Renal pelvis (tissue), 4 donors: ENCODE data around the gene KLHL35. TPM values are rescaled to one million over a fixed set of nuclear protein-coding genes. Genes with fewer than 3 reads are reported as not detected.
A peak's percentile ranks its signal among the peaks of the same experiment; 100 is the strongest.

Experiments
- DNase-seq: peaks from one replicate; pipeline ENCODE4 v3.0.0-alpha.2; 2013
- polyA plus RNA-seq, 3 donors: library from polyadenylated mRNA; unstranded; fragments of 120-200 nt; gene quantifications; one replicate each; pipeline ENCODE4 v1.2.1, GENCODE V29; 2013; ENCODE audit not compliant: insufficient read length in 3 of 3

Gene KLHL35
- polyA plus RNA-seq, 3 donors, result 0.73 to 1.1 (median 1.1) TPM

DNA sequence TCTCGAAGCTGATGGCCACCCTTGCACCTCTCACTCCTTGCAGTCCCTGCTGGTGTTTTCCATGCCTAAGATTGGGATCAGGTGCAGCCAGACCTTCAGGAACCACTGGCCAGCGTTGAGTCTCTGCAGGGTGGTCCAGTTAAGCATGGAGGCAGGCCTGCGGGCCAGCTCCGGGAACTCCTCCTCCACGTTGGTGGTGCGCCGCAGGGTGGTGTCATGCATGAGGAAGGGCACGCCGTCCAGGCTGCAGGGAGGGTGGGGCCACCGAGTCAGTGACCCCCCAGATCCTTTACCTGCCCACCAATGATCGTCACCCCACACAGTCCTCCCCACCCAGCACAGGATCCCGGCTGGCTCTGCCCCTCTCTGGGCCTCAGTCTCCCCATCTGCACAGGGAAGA, 10.0 kb upstream of the KLHL35 start:
- DNase-seq, result no peak

DNA sequence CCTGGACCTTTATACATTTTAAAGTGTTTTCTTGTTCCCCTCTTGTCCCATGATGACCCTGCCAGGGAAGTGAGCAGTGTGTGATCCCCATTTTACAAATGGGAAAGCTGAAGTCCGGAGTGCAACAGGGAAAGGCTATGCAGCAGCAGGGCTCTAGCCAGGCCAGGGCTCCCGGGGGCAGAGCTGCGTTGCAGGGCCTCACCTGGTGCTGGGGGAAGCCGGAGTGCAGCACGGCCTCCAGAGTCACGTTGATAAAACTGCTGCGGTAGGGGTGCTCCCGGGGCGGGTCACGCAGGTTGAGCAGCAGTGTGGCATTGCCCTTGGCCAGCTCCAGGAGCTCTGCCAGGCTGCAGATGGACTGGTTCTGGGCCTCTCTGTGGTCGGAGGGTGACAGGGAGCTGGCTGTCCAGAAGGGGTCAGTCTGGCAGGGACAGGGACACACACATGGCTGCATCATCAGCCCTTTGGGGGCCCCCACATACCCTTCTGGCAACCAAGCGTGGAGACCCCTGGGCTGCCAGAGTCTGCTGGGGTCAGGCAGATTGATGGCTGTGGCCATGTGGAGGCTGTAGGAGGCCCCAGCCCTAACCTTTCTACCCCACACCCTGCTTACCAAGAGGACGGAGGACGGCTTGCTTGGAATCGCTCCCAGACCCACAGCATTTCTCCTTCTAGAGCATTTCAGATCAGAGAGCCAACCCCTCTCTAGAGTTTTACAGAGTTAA, 9.3 kb upstream of the KLHL35 start:
- no peak for DNase-seq

DNA sequence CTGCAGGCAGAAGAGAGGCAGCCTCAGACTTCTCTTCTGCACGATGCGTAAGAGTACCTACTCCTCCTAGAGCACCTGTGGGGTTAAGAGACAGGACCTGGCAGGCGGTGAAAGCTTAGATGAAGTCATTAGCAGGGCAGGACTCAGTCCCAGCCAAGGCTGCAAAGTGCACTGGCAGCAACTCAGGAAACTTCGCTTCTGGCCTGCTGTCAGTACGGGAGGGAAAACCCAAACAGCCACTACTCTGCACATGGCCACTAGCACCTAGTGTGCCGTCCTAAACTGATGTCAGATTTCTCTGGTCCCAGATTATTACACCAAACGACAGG, 8.8 kb upstream of the KLHL35 start:
- DNase-seq, result no peak

DNA sequence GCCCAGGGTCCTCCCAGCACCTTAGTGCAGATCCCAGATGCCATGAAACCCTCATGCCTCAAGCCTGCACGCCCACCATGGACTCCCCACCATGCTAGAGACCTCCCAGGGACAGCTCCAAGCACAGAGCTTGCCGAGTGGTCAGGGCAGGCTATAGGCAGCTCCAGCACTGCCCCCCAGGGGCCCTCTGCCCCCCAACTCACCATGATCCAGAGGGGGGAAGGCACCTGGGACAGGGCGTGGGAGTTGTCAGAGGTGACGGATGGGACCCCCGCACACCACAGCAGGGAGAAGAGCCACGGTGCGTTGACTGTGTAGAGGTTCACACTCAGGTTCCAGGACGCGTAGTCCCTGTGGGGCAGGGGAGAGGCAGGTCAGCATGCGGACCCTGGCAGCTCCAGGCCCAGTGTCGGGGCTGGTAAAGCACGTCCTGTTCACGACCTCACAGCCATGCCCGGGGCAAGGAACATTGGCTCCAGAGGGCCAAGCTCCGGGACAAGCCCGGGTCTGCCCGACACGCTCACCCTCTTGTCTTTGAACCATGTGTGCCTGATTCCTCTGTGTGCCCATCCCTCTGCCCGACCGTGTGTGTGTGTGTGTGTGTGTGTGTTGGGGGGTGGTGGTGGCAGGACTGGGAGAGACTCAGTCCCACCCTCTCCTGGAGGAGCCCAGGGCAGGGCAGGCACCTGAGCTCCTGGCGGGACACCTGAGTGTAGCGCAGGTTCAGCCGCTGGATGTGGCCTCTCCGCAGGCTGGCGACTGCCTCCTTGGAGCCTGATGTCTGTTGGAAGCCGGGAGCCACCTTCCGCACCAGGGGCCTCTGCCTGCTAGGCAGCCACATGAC, 8.2 kb upstream of the KLHL35 start:
- DNase-seq, result no peak

DNA sequence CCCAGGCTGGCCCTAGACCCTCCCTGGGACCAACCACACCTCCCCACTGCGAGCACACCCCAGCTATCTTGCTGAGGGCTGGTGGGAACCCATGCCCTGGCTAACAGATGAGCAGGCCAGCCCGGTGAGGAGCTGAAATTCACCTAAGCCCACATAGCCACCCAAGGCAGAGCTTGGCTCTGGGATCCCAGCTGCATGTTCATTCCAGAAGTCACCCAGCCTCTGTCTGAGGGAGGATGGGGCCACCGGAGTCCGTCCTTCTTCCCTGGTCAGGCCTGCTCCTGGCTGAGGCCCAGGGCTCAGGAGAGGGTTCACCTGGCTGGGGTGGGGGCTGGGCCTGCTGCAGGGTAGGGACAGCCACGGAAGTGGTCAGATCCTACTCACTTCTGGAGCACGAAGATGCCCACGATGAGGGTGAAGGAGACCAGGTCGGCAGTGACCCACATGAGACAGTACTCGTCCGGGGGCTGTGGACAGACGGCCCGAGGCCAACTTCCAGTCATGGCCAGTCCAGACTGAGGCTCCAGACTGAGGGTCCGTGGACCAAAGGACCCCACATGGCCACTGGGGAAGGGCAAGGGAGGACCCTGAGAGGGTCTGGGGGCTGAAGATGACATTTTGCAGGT, 6.6 kb upstream of the KLHL35 start:
- no peak for DNase-seq

DNA sequence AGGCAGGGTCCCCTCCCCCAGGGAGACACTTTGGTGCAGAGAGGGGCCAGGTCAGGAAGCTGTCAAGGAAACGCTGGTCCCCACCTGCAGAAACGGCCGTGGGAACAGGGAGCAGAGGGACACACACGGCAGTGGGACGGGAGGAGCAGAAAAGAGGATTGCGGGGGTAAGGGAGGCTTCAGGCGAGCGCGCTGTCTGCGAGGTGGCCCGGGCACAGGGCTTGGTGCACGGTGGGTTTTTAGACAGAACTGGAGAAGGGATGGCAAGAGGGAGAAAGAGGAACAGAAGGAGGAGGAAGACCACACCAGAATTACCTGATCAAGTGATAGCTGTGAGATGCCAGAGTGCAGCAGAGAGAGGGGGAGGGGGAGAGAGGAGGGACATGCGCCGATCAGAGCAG, 6.0 kb upstream of the KLHL35 start:
- DNase-seq, result no peak

DNA sequence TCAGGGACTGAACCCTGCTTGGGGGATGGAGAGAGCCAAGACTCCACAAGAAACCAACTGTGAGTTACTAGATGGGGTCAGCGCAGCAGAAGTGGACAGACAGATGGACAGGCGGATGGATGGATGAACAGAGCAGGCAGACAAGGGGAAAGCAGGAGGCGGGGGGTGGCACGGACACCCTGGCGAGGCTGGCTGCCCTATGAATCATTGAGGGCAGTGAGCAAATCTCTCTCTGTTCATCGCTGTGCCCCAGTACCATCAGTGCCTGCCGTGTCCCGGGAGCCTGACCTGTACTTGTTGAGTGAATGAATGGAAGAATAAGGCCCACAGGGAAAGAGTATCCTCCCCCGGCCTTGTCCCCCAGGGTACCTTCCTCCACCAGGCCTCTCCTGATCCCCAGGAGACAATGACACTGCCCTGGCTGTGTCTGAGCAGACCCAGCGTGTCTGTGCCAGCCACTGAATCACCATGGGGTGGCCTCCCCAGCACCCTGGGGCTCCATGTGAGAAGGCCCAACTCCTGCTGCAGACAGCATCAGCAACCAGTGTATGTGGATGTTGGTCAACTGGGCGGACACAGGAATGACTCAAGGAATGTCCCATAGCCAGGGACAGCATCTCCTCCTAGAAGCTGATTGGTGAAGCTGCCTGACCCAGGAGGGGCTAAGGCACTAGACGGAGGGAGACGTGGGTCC, 5.1 kb upstream of the KLHL35 start:
- DNase-seq, result no peak

DNA sequence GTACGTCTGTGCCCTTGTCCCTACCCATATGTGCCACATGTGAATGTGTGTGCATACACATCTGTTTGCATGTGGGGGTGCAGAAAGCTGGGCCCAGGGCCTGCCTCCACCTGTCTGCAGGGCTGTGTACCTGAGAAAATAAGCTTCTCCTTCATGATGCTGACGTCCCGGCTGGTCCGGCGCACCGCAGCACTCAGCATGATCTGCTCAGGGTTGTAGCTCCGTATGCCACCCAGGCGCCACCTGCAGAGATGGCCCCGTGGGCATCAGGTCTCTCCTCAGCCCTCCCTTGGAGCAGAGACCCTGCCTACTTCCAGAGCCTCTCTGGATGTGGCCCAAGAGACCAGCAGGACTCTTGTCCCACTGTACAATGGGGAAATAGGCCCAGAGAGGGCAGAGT, 3.8 kb upstream of the KLHL35 start:
- no peak for DNase-seq

DNA sequence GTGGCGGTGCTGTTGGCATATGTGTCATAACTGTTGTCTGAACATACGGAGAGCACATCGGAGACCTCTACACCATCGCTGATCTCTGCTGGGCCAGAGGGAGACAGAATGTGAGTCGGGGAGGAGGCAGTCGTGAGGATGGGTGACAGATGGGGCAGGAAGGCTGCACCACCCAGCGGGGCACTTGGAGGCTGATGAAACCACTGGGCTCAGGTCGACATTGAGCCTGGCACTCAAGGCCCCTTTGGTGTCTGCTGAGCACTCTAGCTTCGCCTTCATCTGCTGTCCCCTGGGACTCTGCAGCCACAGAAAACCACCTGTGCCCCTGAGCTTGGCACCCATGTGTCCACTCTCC, 2.5 kb upstream of the KLHL35 start:
- DNase-seq, result no peak

DNA sequence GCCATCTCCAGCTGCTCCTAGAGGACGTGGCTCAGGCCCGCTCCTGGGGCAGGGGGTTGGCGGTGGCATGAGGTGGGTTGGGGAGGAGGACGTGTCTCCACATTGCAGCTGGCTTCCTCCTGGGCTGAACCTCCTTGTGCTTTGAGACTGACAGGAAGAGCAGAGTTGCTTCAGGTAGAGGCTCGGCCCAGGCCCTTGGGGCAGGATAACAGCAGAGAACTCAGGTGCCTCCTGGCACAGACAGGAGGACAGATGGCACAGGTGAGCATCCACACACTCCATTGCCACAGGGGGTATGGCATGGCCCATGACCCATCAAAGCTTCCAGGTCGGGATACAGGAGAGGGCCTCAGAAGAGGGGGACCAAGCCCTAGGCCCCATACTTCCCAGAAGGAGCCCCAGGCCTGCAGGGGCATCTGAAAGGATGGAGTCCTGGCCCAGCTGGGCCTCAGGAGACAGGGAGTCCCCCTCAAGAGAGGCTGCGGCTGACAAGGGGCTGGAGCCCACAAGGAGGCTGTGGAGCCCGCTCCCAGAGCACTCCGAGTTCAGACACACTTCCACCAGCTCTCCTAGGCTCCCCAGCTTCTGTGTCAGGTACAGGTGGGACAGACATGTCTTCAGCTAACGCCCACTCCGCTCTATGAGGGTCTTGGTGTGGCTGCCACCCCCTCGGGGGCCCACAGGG, 2.0 kb upstream of the KLHL35 start:
- no peak for DNase-seq

DNA sequence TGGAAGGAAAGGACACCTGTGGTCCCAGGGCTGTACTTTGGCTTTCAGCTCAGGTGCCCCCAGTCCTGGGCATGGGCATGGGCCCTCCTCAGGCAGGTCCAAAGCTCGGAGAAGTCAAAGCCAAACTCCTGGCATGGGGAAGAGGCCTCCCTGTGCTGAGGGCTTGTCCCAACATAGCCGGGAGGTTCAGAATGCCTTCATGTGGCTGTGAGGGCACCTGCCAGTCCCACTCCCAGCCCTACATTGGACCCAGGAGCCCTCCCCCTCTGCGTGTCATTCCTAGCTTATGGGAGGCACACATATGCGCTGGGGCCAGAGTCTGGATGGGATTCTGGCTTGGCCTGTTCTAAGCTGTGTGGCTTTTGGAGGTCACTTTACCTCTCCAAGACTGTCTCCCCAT, 1.0 kb upstream of the KLHL35 start:
- no peak for DNase-seq

DNA sequence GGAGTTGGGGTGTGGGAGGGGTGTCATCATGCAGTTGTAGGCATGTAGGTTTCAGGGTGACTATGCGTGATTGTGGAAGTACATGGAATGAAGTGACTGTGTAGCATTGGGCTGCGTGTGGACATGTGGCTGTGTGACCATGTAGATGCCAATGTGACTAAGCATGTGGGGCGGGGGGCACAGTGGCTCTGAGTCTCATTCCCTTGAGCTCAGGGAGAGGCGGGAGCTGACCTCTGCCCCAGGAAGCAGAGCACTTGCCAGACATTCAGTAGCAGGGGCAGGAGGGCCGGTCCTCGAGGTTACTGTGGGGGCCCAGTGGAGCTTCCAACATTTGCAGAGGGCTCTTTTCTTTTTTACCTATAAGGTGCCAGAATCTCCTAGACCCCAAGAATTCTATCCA, 440 bp upstream of the KLHL35 start:
- DNase-seq, result no peak

DNA sequence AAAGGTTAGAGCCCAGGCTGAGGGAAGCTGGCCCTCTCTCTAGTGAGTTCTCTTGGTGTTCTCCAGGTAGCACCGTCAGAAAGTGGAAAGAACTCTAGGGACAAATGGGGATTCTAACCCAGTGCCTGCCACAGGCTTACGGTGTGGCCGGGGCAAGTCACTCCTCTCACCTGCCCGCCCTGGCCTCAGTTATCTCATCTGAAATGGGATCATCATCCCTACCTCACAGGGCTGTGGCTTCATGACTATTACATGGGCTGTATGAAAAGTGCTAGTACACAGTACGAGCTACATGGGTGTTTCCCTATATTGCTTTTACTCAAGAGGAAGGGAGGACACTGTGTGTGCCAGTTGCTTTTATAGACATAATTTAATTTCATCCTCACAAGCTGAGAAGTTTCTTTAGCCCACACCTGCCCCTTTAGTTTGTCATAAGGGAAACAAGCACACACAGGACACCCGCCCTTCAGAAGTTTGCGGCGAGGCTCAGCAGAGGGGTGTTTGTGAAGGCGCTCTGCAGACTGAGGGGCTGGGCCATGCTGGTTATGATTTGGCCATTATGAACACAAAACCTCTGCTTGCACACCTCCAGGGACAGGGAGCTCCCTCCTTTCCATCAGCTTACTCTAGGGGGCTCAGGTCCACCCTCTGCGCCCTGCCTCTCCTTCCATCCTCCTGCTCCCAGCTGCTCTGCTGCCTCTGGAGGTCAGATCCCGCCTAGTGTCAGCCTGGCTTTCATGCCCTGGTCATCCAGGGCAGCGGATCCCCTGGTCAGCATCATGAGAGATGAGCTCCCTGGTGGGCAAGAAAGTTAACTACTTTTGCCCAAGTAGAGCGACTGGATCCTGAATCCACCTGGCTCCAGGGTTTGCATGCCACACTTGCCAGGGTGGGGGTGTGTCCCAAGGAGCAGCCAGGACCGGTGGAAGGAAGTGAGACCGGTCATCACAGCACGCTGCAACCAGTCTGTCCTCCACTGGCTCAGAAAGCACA, 1.2 kb downstream of the KLHL35 start:
- DNase-seq, result no peak

DNA sequence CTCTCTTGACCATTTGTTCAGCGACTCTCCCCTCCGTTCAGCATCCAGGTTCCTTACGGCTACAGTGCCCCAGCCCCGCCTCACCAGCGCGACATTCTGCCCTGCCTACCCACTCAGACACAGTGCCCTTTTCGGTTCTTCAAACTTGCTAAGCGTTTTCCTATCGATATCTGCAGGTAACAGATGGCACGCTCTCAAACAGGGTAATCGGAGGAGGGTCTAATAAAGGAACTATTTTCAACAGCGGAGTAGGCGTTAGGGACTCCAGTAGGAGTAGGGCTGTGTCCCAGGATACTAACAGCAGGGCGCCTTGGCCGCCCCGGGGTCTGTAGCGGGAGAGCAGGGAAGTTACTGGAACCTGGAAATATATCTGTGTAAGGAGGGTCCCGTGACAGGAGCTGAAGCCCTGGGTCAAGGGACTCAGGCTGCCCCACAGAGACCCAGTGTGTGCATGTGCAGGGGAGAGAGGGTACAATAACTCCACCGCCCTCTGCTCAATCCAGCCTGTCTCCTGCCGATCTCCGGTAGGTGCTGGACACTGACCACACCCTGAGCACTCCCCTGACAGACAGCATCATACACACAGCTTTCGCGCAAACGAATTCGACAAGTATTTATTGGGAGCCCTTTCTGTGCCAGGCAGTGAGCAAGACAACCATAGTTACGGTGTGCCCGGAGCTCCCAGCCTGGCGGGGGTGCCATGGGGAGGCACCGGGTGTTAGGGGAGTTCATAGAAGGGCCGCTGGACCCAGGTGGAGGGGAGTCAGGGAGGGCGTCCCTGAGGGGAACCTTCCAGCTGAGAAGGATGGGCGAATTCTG, 2.1 kb downstream of the KLHL35 start:
- no peak for DNase-seq

DNA sequence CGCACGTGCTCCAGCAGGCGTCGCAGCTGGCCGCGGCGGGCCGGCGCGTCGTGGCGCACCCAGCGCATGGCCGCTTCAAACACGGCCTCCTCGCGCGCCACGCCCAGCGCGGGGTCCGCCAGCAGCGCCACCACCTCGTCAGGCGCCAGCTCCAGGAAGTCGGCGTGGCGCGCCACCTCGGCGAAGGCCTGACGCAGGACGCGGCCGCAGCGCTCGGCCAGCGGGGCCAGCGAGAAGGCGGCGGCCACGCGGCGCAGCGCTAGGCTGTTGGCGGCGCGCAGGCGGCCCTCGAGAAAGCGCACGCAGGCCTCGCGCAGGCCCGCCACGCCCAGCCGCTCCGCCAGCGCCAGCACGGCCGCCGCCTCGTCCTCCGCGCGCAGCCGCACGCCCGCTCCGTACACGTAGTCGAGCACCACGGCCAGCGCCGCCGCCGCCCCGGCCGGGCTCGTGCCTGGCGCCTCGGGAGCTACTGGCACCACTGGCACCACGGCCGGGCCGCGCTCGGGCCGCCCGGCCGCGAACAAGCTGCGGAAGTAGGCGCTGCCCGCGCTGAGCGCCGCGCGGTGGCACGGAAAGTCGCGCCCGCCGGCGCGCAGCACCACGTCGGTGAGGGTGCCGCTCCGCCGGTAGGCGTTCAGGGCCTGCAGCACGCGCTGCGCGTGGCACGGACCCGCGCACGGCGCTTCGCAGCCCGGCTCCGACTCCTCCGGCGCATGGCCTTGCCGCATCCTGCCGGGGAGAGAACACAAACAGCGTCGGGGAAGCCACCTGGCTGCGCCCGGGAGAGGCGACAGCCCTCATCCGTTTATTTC, 2.9 kb downstream of the KLHL35 start:
- DNase-seq, result peak; percentile 46

DNA sequence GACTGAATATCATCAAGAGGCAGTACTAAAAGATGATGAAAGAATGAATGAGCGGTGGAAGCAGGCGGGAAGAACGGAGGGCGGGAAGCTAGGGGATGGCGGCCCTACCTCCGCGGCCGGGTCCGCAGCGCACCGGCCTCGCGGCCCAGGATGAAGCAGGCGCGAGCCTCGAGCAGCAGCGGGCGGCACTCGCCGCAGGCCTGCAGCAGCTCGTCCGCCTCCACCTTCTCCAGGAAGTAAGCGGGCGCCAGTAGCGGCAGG, 3.4 kb downstream of the KLHL35 start:
- no peak for DNase-seq

DNA sequence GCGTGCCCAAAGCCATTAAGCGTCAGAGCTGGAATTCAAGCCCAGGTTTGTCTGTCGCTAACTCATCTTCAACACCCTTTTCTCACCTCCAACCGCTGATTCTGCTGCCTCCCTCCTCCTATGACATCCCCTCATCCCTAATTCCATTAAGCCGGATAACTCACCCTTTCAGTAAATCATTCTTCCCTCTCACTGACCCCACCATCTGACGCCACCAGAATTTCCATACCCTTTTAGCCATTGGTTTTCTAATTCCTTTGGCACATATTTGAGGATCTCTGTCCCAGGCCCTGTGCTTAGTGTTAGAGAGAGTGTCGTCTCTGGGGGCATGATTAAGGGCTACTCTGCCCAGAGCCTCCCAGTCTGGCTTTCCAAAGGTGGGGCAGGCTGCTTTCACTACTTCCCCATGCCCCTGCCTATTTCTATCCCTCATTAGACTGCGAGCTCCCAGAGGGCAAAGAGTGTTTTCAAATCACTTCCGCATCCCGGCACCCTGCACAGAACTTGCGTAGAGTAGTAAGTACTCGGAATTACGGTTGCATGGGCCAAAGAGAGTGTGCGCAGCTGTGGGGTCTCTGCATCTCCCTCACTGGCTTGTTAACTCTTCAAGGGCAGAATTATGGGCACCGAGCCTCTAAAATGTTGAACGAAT, 3.9 kb downstream of the KLHL35 start:
- DNase-seq, result no peak

DNA sequence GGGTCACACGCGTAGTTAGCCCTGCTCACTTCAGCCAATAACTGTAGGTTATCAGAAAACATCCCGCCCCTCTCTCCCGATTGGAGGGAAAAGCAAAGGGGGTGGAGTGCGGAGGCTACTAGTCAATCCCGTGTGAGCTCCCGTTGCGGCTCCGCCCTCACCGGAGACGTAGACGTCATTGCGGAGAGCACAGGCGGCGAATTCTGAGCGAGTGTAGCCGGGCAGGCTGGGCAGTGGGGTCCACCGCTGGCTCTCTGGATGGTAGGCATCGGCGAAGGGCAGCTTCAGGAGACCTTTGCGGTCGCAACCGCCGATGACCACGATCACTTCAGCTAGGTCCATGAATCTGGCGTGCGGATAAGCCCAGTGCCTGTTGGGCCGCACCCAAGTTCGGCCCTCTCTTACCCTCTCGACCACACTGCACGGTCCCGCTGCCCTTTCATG, 4.7 kb downstream of the KLHL35 start:
- DNase-seq, result peak; percentile 91

DNA sequence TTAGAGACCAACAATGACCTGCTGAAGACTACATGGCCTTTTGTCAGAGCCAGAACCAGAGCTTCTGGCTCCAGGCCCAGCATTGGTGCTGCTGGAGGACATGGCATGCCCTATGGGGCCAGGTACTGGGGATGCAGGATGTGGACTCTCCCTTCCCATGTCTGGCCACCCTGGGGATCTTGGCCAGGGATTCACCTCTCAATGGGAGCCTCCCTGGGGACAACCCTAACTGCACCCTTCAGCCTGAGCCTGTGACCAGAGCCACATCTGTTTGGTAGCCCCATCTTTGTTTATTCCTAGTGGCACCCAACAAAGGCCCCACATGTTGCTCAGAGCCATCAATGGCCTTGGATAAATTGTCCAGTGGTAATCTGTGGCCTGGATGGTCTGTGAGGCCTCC, 5.8 kb downstream of the KLHL35 start:
- no peak for DNase-seq
